GM12878 (cell line): ENCODE results near the gene C3orf70. TPM values are rescaled to one million over a fixed set of nuclear protein-coding genes. Genes with fewer than 3 reads are reported as not detected.

Experiments
- ATAC-seq: fragments of 200-7000 bp; cut with Tn5 transposase; 3 replicates; pipeline ENCODE4 v1.9.1; 2020; ENCODE audit warnings: mild to moderate bottlenecking, moderate library complexity
- Bru-seq: library from RNA; stranded (reverse); fragments of 400-500 nt; gene quantifications from one replicate; lab custom pipeline; 2021; lab: Mats Ljungman, UMichigan
- BruChase-seq, 2 experiments: library from RNA; stranded (reverse); fragments of 400-500 nt; gene quantifications; one replicate each; lab custom pipeline; 2021; lab: Mats Ljungman, UMichigan
- BruUV-seq: library from RNA; stranded (reverse); fragments of 400-500 nt; replicated peaks from 2 replicates; lab custom pipeline; 2021; lab: Mats Ljungman, UMichigan
- CTCF ChIA-PET: fragments of 300-600 bp; sonication (Branson Sonifier 250); formaldehyde crosslinking; extraction: SDS; loops from one replicate; lab custom pipeline; 2021; ENCODE audit warnings: inconsistent platforms; lab: Yijun Ruan, JAX
- POLR2A ChIA-PET: fragments of 350-600 bp; formaldehyde crosslinking; extraction: SDS; loops from one replicate; lab custom pipeline; 2021; ENCODE audit warnings: inconsistent platforms; lab: Charles Lee
- RAD21 ChIA-PET: fragments of 300-600 bp; sonication (Branson Sonifier 250); formaldehyde crosslinking; loops from one replicate; lab custom pipeline; 2023; ENCODE audit warnings: antibody characterized with exemption; ENCODE audit not compliant: unreplicated experiment; lab: Charles Lee
- SMC1A ChIA-PET: fragments of 300-600 bp; sonication (Branson Sonifier 250); formaldehyde crosslinking; loops from one replicate; lab custom pipeline; 2023; ENCODE audit not compliant: unreplicated experiment, uncharacterized antibody; lab: Charles Lee
- DNase-seq: peaks from one replicate; pipeline ENCODE4 v3.0.0-alpha.2; 2011; ENCODE audit warnings: low read depth, low spot score
- FAIRE-seq: peaks from 3 replicates; lab custom pipeline; 2011; peaks lifted over from hg19 to GRCh38; lab: Jason Lieb, UNC
- H2AFZ ChIP-seq: 2 replicates; pipeline ENCODE4 v1.6.0; 2011; ENCODE audit warnings: low read depth, low read length, control low read depth; ENCODE audit not compliant: control insufficient read depth
- H3K27ac ChIP-seq: 2 replicates; pipeline ENCODE4 v1.5.1; 2011; ENCODE audit warnings: control low read depth; ENCODE audit not compliant: control insufficient read depth, insufficient read depth
- H3K27me3 ChIP-seq, 2 experiments: replicated peaks in 1 of 2; 2 replicates each; pipeline versions ENCODE4 v1.6.0 to v1.6.1; 2011; ENCODE audit warnings: low read length in 1 of 2; ENCODE audit not compliant: control insufficient read depth in 2 of 2, insufficient read depth in 2 of 2
- H3K36me3 ChIP-seq, 2 experiments: 2 replicates each; pipeline ENCODE4 v1.5.1; 2011; ENCODE audit warnings: low read length in 1 of 2; ENCODE audit not compliant: control insufficient read depth in 2 of 2, insufficient read depth in 2 of 2
- H3K4me1 ChIP-seq: 2 replicates; pipeline ENCODE4 v1.6.1; 2011; ENCODE audit warnings: mild to moderate bottlenecking, low read length, moderate library complexity, mixed read lengths; ENCODE audit not compliant: control insufficient read depth, insufficient read depth
- H3K4me2 ChIP-seq: 2 replicates; pipeline ENCODE4 v1.6.0; 2011; ENCODE audit warnings: control low read depth; ENCODE audit not compliant: control insufficient read depth, insufficient read depth
- H3K4me3 ChIP-seq: fragments of 200-600 bp; sonication (generic); 2 replicates; pipeline ENCODE4 v1.5.1; 2016
- H3K79me2 ChIP-seq: 2 replicates; pipeline ENCODE4 v1.6.0; 2011; ENCODE audit warnings: low read length; ENCODE audit not compliant: control insufficient read depth, insufficient read depth
- H3K9ac ChIP-seq: 2 replicates; pipeline ENCODE4 v1.8.0; 2011; ENCODE audit warnings: low read length, control low read depth, mixed read lengths; ENCODE audit not compliant: control insufficient read depth, insufficient read depth
- H3K9me3 ChIP-seq: replicated peaks from 3 replicates; pipeline ENCODE4 v1.5.1; 2011; ENCODE audit warnings: mild to moderate bottlenecking, low read length; ENCODE audit not compliant: control insufficient read depth, insufficient read depth
- H4K20me1 ChIP-seq: 2 replicates; pipeline ENCODE4 v1.6.0; 2011; ENCODE audit not compliant: control insufficient read depth, insufficient read depth
- BHLHE40 ChIP-seq, 2 experiments: fragments of 450-650 bp in 1 of 2; IDR thresholded peaks; 2 replicates each; pipeline ENCODE4 v1.6.1; 2011 to 2017; ENCODE audit warnings: low read depth in 2 of 2, borderline replicate concordance in 1 of 2, improper control_type of control experiment in 1 of 2, low read length in 1 of 2, mild to moderate bottlenecking in 1 of 2
- BRCA1 ChIP-seq: IDR thresholded peaks from 2 replicates; pipeline ENCODE4 v1.6.1; 2011; ENCODE audit warnings: low read depth, low read length, improper control_type of control experiment
- POLR2A ChIP-seq: IDR thresholded peaks from 2 replicates; pipeline ENCODE4 v1.6.1; 2011; ENCODE audit warnings: low read depth, mild to moderate bottlenecking, low read length
- WGBS: methylation state at CpG from one replicate; pipeline ENCODE4 v1.1.6; 2016; ENCODE audit warnings: low lambda C conversion rate; ENCODE audit not compliant: insufficient replicate concordance, insufficient coverage; ENCODE audit errors: missing lambda C conversion rate; 5-methylcytosine and 5-hydroxymethylcytosine counted together
- in situ Hi-C: fragments of 300-500 bp; cut with MboI; formaldehyde crosslinking; loops from 9 replicates; pipeline ENCODE4 v1.14.3; 2018; ENCODE audit warnings: mixed read lengths
- intact Hi-C: fragments of 100-400 bp; cut with micrococcal nuclease; formaldehyde crosslinking; loops from one replicate; pipeline ENCODE4 v1.14.2; 2022; ENCODE audit not compliant: unreplicated experiment
- long read RNA-seq, 2 experiments: library from polyadenylated mRNA; unstranded; transcript quantifications; one replicate each; pipeline ENCODE4 v2.0.0, GENCODE V29; 2019 to 2020
- polyA minus RNA-seq, 3 experiments: library from RNA; depleted of rRNA, polyadenylated mRNA; stranded (reverse); fragments of >200 nt; gene quantifications; 2 replicates each; pipeline ENCODE4 v1.2.3, GENCODE V29; 2011
- polyA plus RNA-seq, 11 experiments: library from polyadenylated mRNA; depleted of rRNA in 4 of 11; unstranded in 6 of 11; stranded (reverse) in 5 of 11; fragments of >200 nt; fragmentation: Nextera tagmentation in 4 of 11; fragmentation: Illumina TruSeq in 1 of 11; extraction: Ambion mirVana in 4 of 11; extraction: Trizol in 1 of 11; gene quantifications; 1 replicate in 1 of 11; 2 replicates in 10 of 11; pipeline versions ENCODE4 v1.2.1 to v1.2.3, GENCODE V29; 2011 to 2016; ENCODE audit warnings: inconsistent platforms in 2 of 11, missing spikeins in 2 of 11, low read depth in 1 of 11
- total RNA-seq, 4 experiments: library from RNA; depleted of rRNA in 3 of 4; stranded (reverse); fragments of >200 nt in 3 of 4; fragmentation: Illumina TruSeq in 1 of 4; extraction: Trizol in 1 of 4; gene quantifications; 2 replicates each; pipeline versions ENCODE4 v1.2.1 to v1.2.3, GENCODE V29; 2013 to 2021

Gene C3orf70, protein sequence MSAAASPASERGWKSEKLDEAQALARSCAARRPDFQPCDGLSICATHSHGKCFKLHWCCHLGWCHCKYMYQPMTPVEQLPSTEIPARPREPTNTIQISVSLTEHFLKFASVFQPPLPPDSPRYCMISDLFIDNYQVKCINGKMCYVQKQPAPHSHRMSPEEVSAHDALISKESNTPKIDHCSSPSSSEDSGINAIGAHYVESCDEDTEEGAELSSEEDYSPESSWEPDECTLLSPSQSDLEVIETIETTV
- not detected in 2 replicates for total RNA-seq (2013; cell fraction: nucleolus; rRNA removed)
- total RNA-seq (2014; rRNA removed) (not detected in 2 replicates), total RNA-seq (2014; rRNA removed; fragmentation: Illumina TruSeq; extraction: Trizol) (0.04 TPM in 1 of 2 replicates, not detected in the other), total RNA-seq (2021) (0.05 TPM in 1 of 2 replicates, not detected in the other), polyA plus RNA-seq (2011; rRNA removed) (not detected in 2 replicates), polyA plus RNA-seq (2014; fragmentation: Illumina TruSeq; extraction: Trizol) (0.03 TPM in 1 of 2 replicates, not detected in the other), polyA plus RNA-seq (2014; fragmentation: Nextera tagmentation; extraction: Ambion mirVana) (not detected), polyA plus RNA-seq (2014; rRNA removed) (0.03 TPM in 1 of 2 replicates, not detected in the other), polyA plus RNA-seq (2016; fragmentation: Nextera tagmentation; extraction: Ambion mirVana) (not detected), polyA minus RNA-seq (2011; rRNA and poly(A)+ RNA removed) (not detected in 2 replicates), Bru-seq, nascent RNA (percentile 2 among the genes with signal in this experiment), BruChase-seq, experiment 1, labeled RNA remaining after a 6-hour chase (percentile 4 among the genes with signal in this experiment), BruChase-seq, experiment 2, labeled RNA remaining after a 2-hour chase (percentile 7 among the genes with signal in this experiment)
- 0.07 TPM for polyA plus RNA-seq (2011; ENCODE audit: low read depth)
- polyA plus RNA-seq (2011; cell fraction: cytosol; rRNA removed), result not detected in 2 replicates
- polyA plus RNA-seq (2011; cell fraction: nucleus; rRNA removed), result not detected in 2 replicates
- polyA plus RNA-seq (2012), result 0.03 and 0.10 TPM in 2 replicates
- polyA minus RNA-seq (2011; cell fraction: cytosol; rRNA and poly(A)+ RNA removed), result not detected in 2 replicates
- polyA minus RNA-seq (2011; cell fraction: nucleus; rRNA and poly(A)+ RNA removed), result not detected in 2 replicates
- long read RNA-seq, experiment 1, result 0 reads
- long read RNA-seq, experiment 2, result 0 reads

DNA sequence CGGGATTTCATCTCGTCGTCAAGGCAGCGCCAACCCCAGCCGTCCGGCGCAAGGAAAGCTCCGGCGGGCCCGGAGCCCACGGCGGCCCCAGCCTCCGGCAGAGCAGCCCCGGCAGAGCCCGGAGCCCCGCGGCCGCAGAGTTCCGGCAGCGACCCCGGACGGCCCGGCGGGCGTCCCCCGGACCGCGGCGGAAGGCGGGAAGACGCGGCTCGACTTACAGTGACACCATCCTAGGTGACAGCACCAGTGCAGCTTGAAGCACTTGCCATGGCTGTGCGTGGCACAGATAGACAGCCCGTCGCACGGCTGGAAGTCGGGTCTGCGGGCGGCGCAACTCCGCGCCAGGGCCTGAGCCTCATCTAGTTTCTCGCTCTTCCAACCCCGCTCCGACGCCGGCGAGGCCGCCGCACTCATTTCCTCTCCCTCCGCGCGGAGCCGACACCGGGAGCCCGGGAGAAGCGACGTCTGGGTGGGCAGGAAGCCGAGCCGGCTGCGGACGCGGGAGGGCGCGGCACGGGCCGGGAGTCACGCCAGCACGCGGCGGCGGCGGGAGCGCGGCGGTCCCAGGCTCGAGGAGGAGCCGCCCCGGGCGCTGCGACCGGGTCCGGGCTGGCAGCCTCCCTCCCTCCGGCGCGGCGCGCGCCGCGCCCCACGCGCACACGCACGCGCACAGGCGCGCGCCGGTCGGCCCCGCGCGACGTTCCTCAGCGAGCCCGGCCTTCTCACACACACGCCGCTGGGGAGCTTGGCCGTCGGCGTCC is at the start of gene C3orf70:
Gene C3orf70, minus strand, starts transcription at position 651 of the 761 bp plus-strand sequence. Its CDS starts 237 bp downstream, at position 414.
- ChIA-PET SMC1A (no interaction called here), POLR2A (no interaction called here), CTCF (interaction anchor here (1.4 kb wide), 1 partner anchor 24 kb away, joined by 6 read pairs; no protein-coding TSS in a partner anchor), RAD21 (no interaction called here)
- ATAC-seq (peak; percentile 53), FAIRE-seq (no peak), DNase-seq (no peak)
- in situ Hi-C loops, result no loop called here
- WGBS, result 3% methylated on average over 82 of the region's 113 CpGs
- H3K4me3 ChIP-seq, result peak within 1 kb of the TSS; percentile 68
- no peaks in the 10 kb centered on the region for H3K4me1 ChIP-seq
- peaks cover 5 to 20% of the 10 kb centered on the region in 2 experiments for H3K27me3 ChIP-seq
- no peaks in the 10 kb centered on the region for H4K20me1 ChIP-seq
- H3K36me3 ChIP-seq, result no peaks in the 10 kb centered on the region
- no peak within 1 kb of the TSS for H3K27ac ChIP-seq
- intact Hi-C loops, result no loop called here
- H3K4me2 ChIP-seq, result peak within 1 kb of the TSS; percentile 83
- no peak within 1 kb of the TSS for H3K9ac ChIP-seq
- no TSS peak for BruUV-seq
- H2AFZ ChIP-seq, result peak within 1 kb of the TSS; percentile 59
- TF ChIP-seq POLR2A, result peak; percentile 33; the same call in 1 of the 2 replicates
- no peak for TF ChIP-seq BRCA1
- peak in 1 of 2 experiments; percentile 53; a peak in 1 of 4 replicates for TF ChIP-seq BHLHE40 (IDR thresholded peaks at IDR 0.05; ENCODE audit: borderline replicate concordance in 1 of 2, low read depth in 2 of 2, low read length in 1 of 2)
- H3K9me3 ChIP-seq, result no peaks in the 10 kb centered on the region
- H3K79me2 ChIP-seq, result no peaks in the 10 kb centered on the region
